HepG2 (cell line): Measurements from ENCODE around the gene NOP56. TPM values are rescaled to one million over a fixed set of nuclear protein-coding genes. Genes with fewer than 3 reads are reported as not detected.

ENCODE experiments used
- ATAC-seq: fragments of 200-7000 bp; cut with Tn5 transposase; 3 replicates; pipeline ENCODE4 v1.9.1; 2020; ENCODE audit warnings: mild to moderate bottlenecking, moderate library complexity
- BruUV-seq: library from RNA; stranded (reverse); fragments of 400-500 nt; replicated peaks from 2 replicates; lab custom pipeline; 2021; lab: Mats Ljungman, UMichigan
- CTCF ChIA-PET: fragments of 300-600 bp; formaldehyde crosslinking; extraction: SDS; loops from one replicate; lab custom pipeline; 2021; ENCODE audit warnings: low total read pairs, inconsistent platforms, low intra/inter-chr PET ratio; lab: Yijun Ruan, JAX
- POLR2A ChIA-PET: fragments of 350-600 bp; sonication (Branson Sonifier 250); formaldehyde crosslinking; loops from one replicate; lab custom pipeline; 2020; ENCODE audit warnings: antibody characterized with exemption, inconsistent platforms; lab: Yijun Ruan, JAX
- DNase-seq: peaks from one replicate; pipeline ENCODE4 v3.0.0-alpha.2; 2015; ENCODE audit warnings: low spot score
- FAIRE-seq: peaks from 3 replicates; lab custom pipeline; 2011; peaks lifted over from hg19 to GRCh38; lab: Jason Lieb, UNC
- H2AFZ ChIP-seq: one replicate; pipeline ENCODE4 v1.6.1; 2011; ENCODE audit warnings: low read length, inconsistent platforms
- H3K27ac ChIP-seq: fragments of 300-600 bp; 3 replicates; pipeline ENCODE4 v1.8.0; 2011; ENCODE audit warnings: mixed run types, mild to moderate bottlenecking, mixed read lengths, low read length, inconsistent platforms; ENCODE audit not compliant: insufficient read depth; ENCODE audit errors: extremely low read length
- H3K27me3 ChIP-seq, 2 experiments: fragments of 200-600 bp in 1 of 2; 2 replicates in 1 of 2; 3 replicates in 1 of 2; pipeline versions ENCODE4 v1.6.0 to v1.8.0; 2011; ENCODE audit warnings: low read length in 2 of 2, mild to moderate bottlenecking in 2 of 2, moderate library complexity in 2 of 2, inconsistent platforms in 1 of 2; ENCODE audit not compliant: insufficient read depth in 2 of 2, control insufficient read depth in 1 of 2
- H3K36me3 ChIP-seq, 2 experiments: fragments of 200-600 bp in 1 of 2; replicated peaks in 1 of 2; 2 replicates in 1 of 2; 3 replicates in 1 of 2; pipeline versions ENCODE4 v1.5.1 to v1.8.0; 2011; ENCODE audit warnings: low read length in 2 of 2, inconsistent platforms in 1 of 2; ENCODE audit not compliant: insufficient read depth in 2 of 2, control insufficient read depth in 1 of 2
- H3K4me1 ChIP-seq: 2 replicates; pipeline ENCODE4 v1.5.1; 2012; ENCODE audit warnings: low read length, inconsistent platforms; ENCODE audit not compliant: insufficient read depth
- H3K4me2 ChIP-seq: 2 replicates; pipeline ENCODE4 v1.6.0; 2011; ENCODE audit warnings: low read depth, low read length, inconsistent platforms
- H3K4me3 ChIP-seq, 3 experiments: fragments of 200-600 bp in 1 of 3; sonication (generic), shearing (Covaris generic) in 1 of 3; replicated peaks in 1 of 3; 2 replicates each; pipeline ENCODE4 v1.5.1; 2011 to 2016; ENCODE audit warnings: low read length in 3 of 3, inconsistent platforms in 2 of 3, low read depth in 2 of 3, mild to moderate bottlenecking in 2 of 3, control low read depth in 1 of 3, mixed read lengths in 1 of 3; ENCODE audit not compliant: insufficient read depth in 1 of 3
- H3K79me2 ChIP-seq: one replicate; pipeline ENCODE4 v1.6.1; 2011; ENCODE audit warnings: low read length, inconsistent platforms; ENCODE audit not compliant: insufficient read depth
- H3K9ac ChIP-seq: 2 replicates; pipeline ENCODE4 v1.6.0; 2011; ENCODE audit warnings: mild to moderate bottlenecking, low read depth, low read length, inconsistent platforms; ENCODE audit not compliant: insufficient read depth
- H3K9me3 ChIP-seq: 2 replicates; pipeline ENCODE4 v1.5.1; 2012; ENCODE audit warnings: mild to moderate bottlenecking, low read length
- H4K20me1 ChIP-seq: 2 replicates; pipeline ENCODE4 v1.6.0; 2011; ENCODE audit warnings: inconsistent platforms, mild to moderate bottlenecking, low read length, moderate library complexity; ENCODE audit not compliant: insufficient read depth
- HNF1A ChIP-seq, 2 experiments: sonication (generic) in 1 of 2; formaldehyde crosslinking in 1 of 2; IDR thresholded peaks; 2 replicates each; pipeline versions ENCODE4 v1.4.0 to v1.6.1; 2016 to 2020; ENCODE audit warnings: borderline replicate concordance in 1 of 2, low read depth in 1 of 2, mild to moderate bottlenecking in 1 of 2, missing genetic modification reagents in 1 of 2
- ISX ChIP-seq: sonication (generic); formaldehyde crosslinking; conservative IDR thresholded peaks from 2 replicates; pipeline ENCODE4 v1.5.0; 2020; ENCODE audit warnings: missing genetic modification reagents
- NCOA1 ChIP-seq: sonication (generic); formaldehyde crosslinking; IDR thresholded peaks from 2 replicates; pipeline ENCODE4 v1.9.0; 2021; ENCODE audit warnings: missing genetic modification reagents
- PAXIP1 ChIP-seq: sonication (generic); formaldehyde crosslinking; conservative IDR thresholded peaks from 2 replicates; pipeline ENCODE4 v1.4.0; 2020; ENCODE audit warnings: mild to moderate bottlenecking, missing genetic modification reagents, moderate library complexity
- PHF5A ChIP-seq: IDR thresholded peaks from one replicate; pipeline ENCODE4 v1.6.1; 2018; ENCODE audit warnings: low read depth, missing genetic modification reagents; ENCODE audit not compliant: unreplicated experiment
- SKI ChIP-seq: fragments of 450-650 bp; IDR thresholded peaks from one replicate; pipeline ENCODE4 v1.6.1; 2018; ENCODE audit warnings: mild to moderate bottlenecking; ENCODE audit not compliant: partially characterized antibody
- STAT6 ChIP-seq: sonication (generic); formaldehyde crosslinking; IDR thresholded peaks from 2 replicates; pipeline ENCODE4 v1.4.0; 2020; ENCODE audit warnings: missing genetic modification reagents, mild to moderate bottlenecking, borderline replicate concordance
- TAF15 ChIP-seq: fragments of 200-400 bp; formaldehyde crosslinking; IDR thresholded peaks from one replicate; pipeline ENCODE4 v1.6.1; 2018; ENCODE audit warnings: mild to moderate bottlenecking, low read depth, low read length; ENCODE audit not compliant: poor library complexity, severe bottlenecking
- YEATS4 ChIP-seq: sonication (generic); formaldehyde crosslinking; IDR thresholded peaks from 2 replicates; pipeline ENCODE4 v1.4.0; 2020; ENCODE audit warnings: missing genetic modification reagents, borderline replicate concordance
- ZNF138 ChIP-seq: sonication (generic); formaldehyde crosslinking; IDR thresholded peaks from 2 replicates; pipeline ENCODE4 v1.5.0; 2020; ENCODE audit warnings: mild to moderate bottlenecking, low read depth, missing genetic modification reagents
- ZNF30 ChIP-seq: sonication (generic); formaldehyde crosslinking; IDR thresholded peaks from 2 replicates; pipeline ENCODE4 v1.5.0; 2020; ENCODE audit warnings: mild to moderate bottlenecking, missing genetic modification reagents
- ZNF414 ChIP-seq: sonication (generic); formaldehyde crosslinking; IDR thresholded peaks from 2 replicates; pipeline ENCODE4 v1.5.0; 2020; ENCODE audit warnings: missing genetic modification reagents
- ZNF564 ChIP-seq: sonication (generic); formaldehyde crosslinking; IDR thresholded peaks from 2 replicates; pipeline ENCODE4 v1.8.1; 2023; ENCODE audit warnings: mild to moderate bottlenecking, missing genetic modification reagents
- WGBS: methylation state at CpG from one replicate; pipeline ENCODE4 v1.1.6; 2017; ENCODE audit warnings: low lambda C conversion rate; 5-methylcytosine and 5-hydroxymethylcytosine counted together
- in situ Hi-C: cut with HindIII; loops from 2 replicates; pipeline ENCODE4 v1.10.0; 2017; ENCODE audit warnings: low pct_unique_long_range_greater_than_20kb; ENCODE audit not compliant: extremely low pct_ligation_motif_present
- intact Hi-C: fragments of 100-400 bp; cut with micrococcal nuclease; formaldehyde crosslinking; loops from one replicate; pipeline ENCODE4 v1.10.0; 2022; ENCODE audit not compliant: unreplicated experiment
- polyA plus RNA-seq, 8 experiments: library from polyadenylated mRNA; depleted of rRNA in 3 of 8; stranded (reverse) in 7 of 8; unstranded in 1 of 8; fragments of >200 nt; fragmentation: Illumina TruSeq in 4 of 8; extraction: Trizol in 4 of 8; gene quantifications; 2 replicates each; pipeline versions ENCODE4 v1.2.1 to v1.2.3, GENCODE V29; 2011 to 2016; ENCODE audit warnings: low read depth in 4 of 8, missing spikeins in 1 of 8, mixed read lengths in 1 of 8; ENCODE audit not compliant: insufficient read depth in 1 of 8
- total RNA-seq, 5 experiments: library from RNA; depleted of rRNA; stranded (reverse); fragments of >200 nt; fragmentation: Illumina TruSeq; extraction: Trizol; gene quantifications; 2 replicates each; pipeline ENCODE4 v1.2.3, GENCODE V29; 2016; ENCODE audit warnings: low read depth in 1 of 5

The NOP56 gene
- total and polyA plus RNA-seq, 2 of the 13 experiments (the other 11 are each of a cell fraction or from before 2014, with no cell fraction given): 369 to 1,116 TPM

GRCh38 chr20:2697768-2698167 lies 45.3 kb downstream of the NOP56 start:
- Histone ChIP-seq H3K4me2 (no peak overlapping the region), H3K27me3 (peaks cover 37 to 81% of the 10 kb centered on the region in 2 experiments), H2AFZ (no peak overlapping the region), H3K36me3 (no peaks in the 10 kb centered on the region), H3K9me3 (no peaks in the 10 kb centered on the region), H3K79me2 (no peaks in the 10 kb centered on the region), H3K9ac (no peak overlapping the region), H4K20me1 (peaks cover 10% of the 10 kb centered on the region; the same call in 1 of the 2 replicates), H3K4me1 (peaks cover 18% of the 10 kb centered on the region; the same call in 1 of the 2 replicates), H3K4me3 (no peak overlapping the region), H3K27ac (no peak overlapping the region)
- intact Hi-C loops (no loop called here), in situ Hi-C loops (no loop called here)
- DNase-seq (no peak), FAIRE-seq (no peak), ATAC-seq (no peak)
- WGBS: 8% methylated on average over 3 of the region's 3 CpGs
- no TSS peak for BruUV-seq
- CTCF ChIA-PET: no interaction called here
- POLR2A ChIA-PET: no interaction called here
- TF ChIP-seq HNF1A (IDR thresholded peaks at IDR 0.05; ENCODE audit: low read depth): no peak
- TF ChIP-seq HNF1A (CRISPR knock-in tag; IDR thresholded peaks at IDR 0.05; ENCODE audit: borderline replicate concordance): no peak
- no peak for TF ChIP-seq ZNF30 (CRISPR knock-in tag)
- TF ChIP-seq ISX (CRISPR knock-in tag): no peak
- no peak for TF ChIP-seq ZNF138
- TF ChIP-seq STAT6 (CRISPR knock-in tag): no peak
- TF ChIP-seq ZNF414 (CRISPR knock-in tag): no peak
- TF ChIP-seq TAF15: no peak
- TF ChIP-seq ZNF564: no peak
- no peak for TF ChIP-seq YEATS4 (CRISPR knock-in tag)
- TF ChIP-seq PHF5A (CRISPR knock-in tag): no peak
- no peak for TF ChIP-seq SKI
- TF ChIP-seq NCOA1: no peak
- TF ChIP-seq PAXIP1 (CRISPR knock-in tag): no peak
